Hair follicular keratinocyte (primary cell): ENCODE data around the gene PACSIN2. TPM values are rescaled to one million over a fixed set of nuclear protein-coding genes. Genes with fewer than 3 reads are reported as not detected.

Experiments
- total RNA-seq: library from RNA; depleted of rRNA; stranded (reverse); fragments of >200 nt; gene quantifications from 2 replicates; pipeline ENCODE4 v1.2.3, GENCODE V29; 2015

Gene PACSIN2, protein sequence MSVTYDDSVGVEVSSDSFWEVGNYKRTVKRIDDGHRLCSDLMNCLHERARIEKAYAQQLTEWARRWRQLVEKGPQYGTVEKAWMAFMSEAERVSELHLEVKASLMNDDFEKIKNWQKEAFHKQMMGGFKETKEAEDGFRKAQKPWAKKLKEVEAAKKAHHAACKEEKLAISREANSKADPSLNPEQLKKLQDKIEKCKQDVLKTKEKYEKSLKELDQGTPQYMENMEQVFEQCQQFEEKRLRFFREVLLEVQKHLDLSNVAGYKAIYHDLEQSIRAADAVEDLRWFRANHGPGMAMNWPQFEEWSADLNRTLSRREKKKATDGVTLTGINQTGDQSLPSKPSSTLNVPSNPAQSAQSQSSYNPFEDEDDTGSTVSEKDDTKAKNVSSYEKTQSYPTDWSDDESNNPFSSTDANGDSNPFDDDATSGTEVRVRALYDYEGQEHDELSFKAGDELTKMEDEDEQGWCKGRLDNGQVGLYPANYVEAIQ
- total RNA-seq = 29.4 and 30.1 TPM in 2 replicates

DNA sequence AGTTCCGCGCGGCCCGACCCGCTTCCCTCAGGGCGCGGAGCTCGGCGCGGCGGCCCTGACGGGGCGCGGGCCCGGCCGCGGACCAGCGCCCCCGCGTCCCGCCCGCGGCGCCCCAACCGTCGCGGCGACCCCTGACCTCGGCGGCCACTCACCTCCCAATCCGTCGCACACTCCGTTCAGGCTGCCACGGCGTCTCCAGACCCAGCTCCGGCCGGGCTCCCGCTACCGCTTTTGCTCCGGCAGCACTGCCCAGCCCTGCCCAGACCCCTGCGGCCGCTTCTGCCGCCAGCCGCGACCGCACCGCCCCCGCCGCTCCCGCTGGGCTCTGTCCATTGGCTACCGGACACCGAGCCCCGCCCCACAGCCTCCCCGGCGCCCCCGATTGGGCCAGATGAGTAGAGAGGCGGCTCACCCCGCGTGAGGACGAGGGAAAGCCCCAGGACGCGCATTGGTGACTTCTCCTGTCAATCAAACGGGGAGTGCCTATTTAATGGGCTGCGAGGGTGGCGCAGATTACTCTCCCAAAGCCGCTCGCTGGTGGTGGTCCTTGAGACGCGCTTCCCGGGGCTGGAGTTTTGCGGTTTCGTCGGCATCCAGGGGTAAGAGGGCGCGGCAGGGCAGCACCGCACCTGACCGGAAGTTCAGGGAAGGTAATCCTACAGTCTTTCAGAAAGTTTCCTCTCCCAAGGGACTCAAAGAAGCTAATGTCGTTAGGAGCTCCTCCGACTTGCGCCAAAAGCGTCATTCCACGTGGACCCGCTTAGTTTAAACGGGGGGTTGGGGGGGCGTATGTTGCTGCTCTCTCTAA, at the start of gene PACSIN2:
Gene PACSIN2 (minus strand): TSS at position 281 of the 808 bp plus-strand sequence. CDS start 103,069 bp downstream, outside the sequence.

GRCh38 chr22:42856865-42857704, 157.9 kb downstream of the PACSIN2 start, which contains the start of gene ARFGAP3:
TSS of gene ARFGAP3 (minus strand) at chr22:42857273. CDS start at chr22:42857182, 91 bp downstream.

Other genes with a start within 250 kb of the PACSIN2 start
- 35.1 and 40.4 TPM in 2 replicates for gene ARFGAP3, start 157.9 kb downstream of the PACSIN2 start, total RNA-seq
- 2.4 and 5.5 TPM in 2 replicates for gene TTLL1, start 74.2 kb upstream of the PACSIN2 start, total RNA-seq
- gene BIK, start 95.6 kb upstream of the PACSIN2 start, total RNA-seq = 9.4 and 9.9 TPM in 2 replicates
- gene MCAT, start 128.2 kb upstream of the PACSIN2 start, total RNA-seq = 16.9 and 29.5 TPM in 2 replicates
- 998 and 1,201 TPM in 2 replicates for gene TSPO, start 136.4 kb upstream of the PACSIN2 start, total RNA-seq
- gene TTLL12, start 172.0 kb upstream of the PACSIN2 start, total RNA-seq = 83.2 and 144 TPM in 2 replicates